Thymus (tissue), 11 donors: ENCODE data around the gene GMFB. TPM values are rescaled to one million over a fixed set of nuclear protein-coding genes. Genes with fewer than 3 reads are reported as not detected.
"Not testable (repeated sequence)": the region's sequence is repeated elsewhere in the genome, so short reads cannot be mapped to it uniquely, and the experiment has no call there.

Source experiments
- DNase-seq, 9 donors: peaks; one replicate each; pipeline ENCODE4 v3.0.0-alpha.2; 2013; ENCODE audit warnings: low spot score in 9 of 9, low read depth in 6 of 9, missing footprints in 1 of 9
- H3K27ac ChIP-seq, 2 donors: one replicate each; pipeline ENCODE4 v1.5.1; 2013; ENCODE audit warnings: control low read depth in 1 of 2, low read depth in 1 of 2, low read length in 1 of 2, mild to moderate bottlenecking in 1 of 2, moderate library complexity in 1 of 2
- H3K27me3 ChIP-seq, 2 donors: one replicate each; pipeline ENCODE4 v1.5.1; 2013; ENCODE audit warnings: low read length in 1 of 2; ENCODE audit not compliant: control insufficient read depth in 2 of 2, insufficient read depth in 1 of 2
- H3K36me3 ChIP-seq, 2 donors: one replicate each; pipeline ENCODE4 v1.5.1; 2013; ENCODE audit warnings: low read length in 1 of 2, mild to moderate bottlenecking in 1 of 2, moderate library complexity in 1 of 2; ENCODE audit not compliant: control insufficient read depth in 2 of 2, insufficient read depth in 2 of 2
- H3K4me1 ChIP-seq, 2 donors: one replicate each; pipeline ENCODE4 v1.5.1; 2013; ENCODE audit warnings: low read length in 2 of 2; ENCODE audit not compliant: control insufficient read depth in 2 of 2, insufficient read depth in 2 of 2
- H3K4me3 ChIP-seq, 2 donors: one replicate each; pipeline ENCODE4 v1.5.1; 2013; ENCODE audit warnings: low read length in 2 of 2, control low read depth in 1 of 2, mild to moderate bottlenecking in 1 of 2
- H3K9me3 ChIP-seq, 2 donors: one replicate each; pipeline ENCODE4 v1.5.1; 2013; ENCODE audit warnings: low read length in 1 of 2, mild to moderate bottlenecking in 1 of 2; ENCODE audit not compliant: control insufficient read depth in 2 of 2, insufficient read depth in 1 of 2
- WGBS: extraction: QIAGEN DNeasy Blood & Tissue Kit; methylation state at CpG from one replicate; pipeline ENCODE4 v1.1.7; 2013; 5-methylcytosine and 5-hydroxymethylcytosine counted together
- polyA plus RNA-seq: library from polyadenylated mRNA; stranded (reverse); fragments of 200-250 nt; gene quantifications from one replicate; pipeline ENCODE4 v1.2.3, GENCODE V29; 2013
- total RNA-seq: library from RNA; stranded (reverse); fragments of 120-200 nt; gene quantifications from one replicate; pipeline ENCODE4 v1.2.4, GENCODE V29; 2013
- donor health status: healthy.

Gene GMFB
- total and polyA plus RNA-seq, 2 donors = 24.6 to 29.7 TPM

DNA sequence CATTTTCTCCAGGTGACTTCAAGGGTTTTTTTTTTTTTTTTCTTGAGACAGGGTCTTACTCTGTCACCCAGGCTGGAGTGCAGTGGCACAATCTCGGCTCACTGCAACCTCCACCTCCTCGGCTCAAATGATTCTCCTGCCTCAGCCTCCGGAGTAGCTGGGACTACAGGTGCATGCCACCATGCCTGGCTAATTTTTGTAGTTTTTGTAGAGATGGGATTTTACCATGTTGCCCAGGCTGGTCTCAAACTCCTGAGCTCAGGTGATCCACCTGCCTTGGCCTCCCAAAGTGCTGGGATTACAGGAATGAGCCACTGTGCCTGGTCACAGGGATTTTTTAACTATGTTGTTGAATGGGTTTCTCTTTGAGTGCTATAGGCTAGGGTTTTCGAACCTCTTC lies 50.8 kb downstream of the GMFB start:
- H3K4me3 ChIP-seq, H3K36me3 ChIP-seq, H3K9me3 ChIP-seq, H3K27ac ChIP-seq, DNase-seq, H3K27me3 ChIP-seq: not testable (repeated sequence)
- H3K4me1 ChIP-seq = peaks cover 7 to 10% of the 10 kb centered on the region in 2 donors
- 97% methylated on average over 4 of the region's 4 CpGs for WGBS

- Histone ChIP-seq H3K9me3 (no peaks in the 10 kb centered on the region), H3K27me3 (no peaks in the 10 kb centered on the region), H3K4me1 (peaks cover 3 to 7% of the 10 kb centered on the region in 2 donors), H3K27ac (no peak overlapping the region), H3K36me3 (peaks cover 3 to 5% of the 10 kb centered on the region in 2 donors), H3K4me3 (no peak overlapping the region)
- WGBS = 95% methylated on average over 4 of the region's 4 CpGs
- DNase-seq = no peak
Measured at GRCh38 chr14:54435500-54435981, 53.2 kb downstream of the GMFB start.

GRCh38 chr14:54428527-54428926 lies 60.3 kb downstream of the GMFB start:
- Histone ChIP-seq H3K36me3 (peaks cover 19 to 39% of the 10 kb centered on the region in 2 donors), H3K9me3 (no peaks in the 10 kb centered on the region), H3K27me3 (no peaks in the 10 kb centered on the region), H3K27ac (no peak overlapping the region), H3K4me3 (no peak overlapping the region), H3K4me1 (no peaks in the 10 kb centered on the region)
- 96% methylated on average over 2 of the region's 2 CpGs for WGBS
- DNase-seq = no peak

DNA sequence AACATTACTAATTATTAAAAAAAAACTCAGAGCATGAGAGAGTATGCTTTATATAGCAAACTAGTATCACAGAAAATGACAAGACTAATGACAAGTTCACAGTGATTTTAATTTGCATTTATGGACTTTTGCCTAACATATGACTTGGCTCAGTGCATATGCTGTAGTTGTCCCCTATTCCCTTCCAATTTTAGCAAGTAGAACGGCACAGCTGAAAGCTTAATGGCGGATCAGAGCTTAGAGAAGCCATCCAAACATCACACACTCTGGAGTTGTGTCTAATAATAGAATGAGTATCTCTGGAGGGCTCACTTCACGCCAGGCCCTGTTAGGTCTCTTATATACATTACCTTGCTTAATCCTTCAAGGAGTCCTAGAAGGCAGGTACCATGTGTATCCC lies 60.9 kb downstream of the GMFB start:
- Histone ChIP-seq H3K36me3 (peaks cover 19 to 40% of the 10 kb centered on the region in 2 donors), H3K4me3 (no peak overlapping the region), H3K4me1 (no peaks in the 10 kb centered on the region), H3K9me3 (no peaks in the 10 kb centered on the region), H3K27ac (no peak overlapping the region), H3K27me3 (no peaks in the 10 kb centered on the region)
- DNase-seq = no peak
- WGBS = over 99% methylated on average over 3 of the region's 3 CpGs

GRCh38 chr14:54425537-54426274 lies 63.1 kb downstream of the GMFB start:
- Histone ChIP-seq H3K4me1 (no peaks in the 10 kb centered on the region), H3K9me3 (no peaks in the 10 kb centered on the region), H3K4me3 (no peak overlapping the region), H3K36me3 (peaks cover 16 to 40% of the 10 kb centered on the region in 2 donors), H3K27ac (no peak overlapping the region), H3K27me3 (no peaks in the 10 kb centered on the region)
- no peak for DNase-seq
- WGBS = 97% methylated on average over 3 of the region's 3 CpGs

DNA sequence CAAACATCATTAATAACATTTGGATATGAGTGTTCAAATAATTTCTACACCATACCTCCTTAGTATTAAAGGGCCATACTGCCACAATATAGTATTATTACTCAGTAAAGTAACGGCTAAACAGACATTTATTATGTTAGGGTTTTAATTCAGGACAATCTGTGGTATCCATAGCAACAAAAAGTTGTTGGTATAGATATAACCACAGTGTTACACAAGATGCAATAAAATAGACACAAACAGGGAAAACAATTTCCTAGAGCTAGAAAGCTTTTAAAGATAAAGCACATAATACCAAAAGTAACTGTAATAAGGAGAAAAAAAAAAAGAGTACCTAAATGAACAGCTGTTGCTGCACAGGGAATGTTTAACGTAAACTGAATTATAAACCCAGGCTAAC lies 63.7 kb downstream of the GMFB start:
- H3K36me3 ChIP-seq = peaks cover 14 to 40% of the 10 kb centered on the region in 2 donors

More for the DNA sequence above, 63.7 kb downstream of the GMFB start:
- Histone ChIP-seq H3K27me3 (no peaks in the 10 kb centered on the region), H3K4me3 (no peak overlapping the region), H3K9me3 (no peaks in the 10 kb centered on the region), H3K4me1 (no peaks in the 10 kb centered on the region), H3K27ac (no peak overlapping the region)
- no peak for DNase-seq
- 96% methylated on average over 2 of the region's 2 CpGs for WGBS

Other genes with a start within 250 kb of the GMFB start
- gene CDKN3, start 92.0 kb downstream of the GMFB start, total RNA-seq = 39.3 TPM
- gene CDKN3, start 92.0 kb downstream of the GMFB start, polyA plus RNA-seq = 17.6 TPM
- 55.8 TPM for gene CNIH1, start 47.6 kb downstream of the GMFB start, total RNA-seq
- 73.7 TPM for gene CNIH1, start 47.6 kb downstream of the GMFB start, polyA plus RNA-seq
- gene CGRRF1, start 20.9 kb upstream of the GMFB start, total RNA-seq = 7.6 TPM
- 33.1 TPM for gene CGRRF1, start 20.9 kb upstream of the GMFB start, polyA plus RNA-seq
- 1.7 TPM for gene SAMD4A, start 78.1 kb upstream of the GMFB start, total RNA-seq
- gene SAMD4A, start 78.1 kb upstream of the GMFB start, polyA plus RNA-seq = 2.8 TPM